Astrocyte of the hippocampus (primary cell): Measurements from ENCODE around the gene PLEKHJ1.

Source experiments
- DNase-seq: peaks from one replicate; pipeline ENCODE4 v3.0.0; 2011; ENCODE audit warnings: low read depth, low spot score

Gene PLEKHJ1

DNA sequence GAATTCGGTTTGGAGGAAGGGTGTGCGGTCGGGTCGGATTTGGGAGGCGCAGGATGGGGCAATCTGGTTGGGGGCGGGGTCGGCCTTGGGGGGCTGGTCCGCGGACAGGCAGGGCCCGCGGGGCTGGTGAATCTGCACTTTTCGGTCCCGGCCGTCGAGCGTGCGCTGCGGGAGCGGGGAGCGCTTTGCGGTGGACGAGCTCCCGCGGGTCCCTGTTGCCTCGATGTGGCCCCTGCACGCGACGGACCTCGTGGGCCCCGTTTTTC lies 34.0 kb upstream of the PLEKHJ1 start:
- peak; percentile 43 for DNase-seq

DNA sequence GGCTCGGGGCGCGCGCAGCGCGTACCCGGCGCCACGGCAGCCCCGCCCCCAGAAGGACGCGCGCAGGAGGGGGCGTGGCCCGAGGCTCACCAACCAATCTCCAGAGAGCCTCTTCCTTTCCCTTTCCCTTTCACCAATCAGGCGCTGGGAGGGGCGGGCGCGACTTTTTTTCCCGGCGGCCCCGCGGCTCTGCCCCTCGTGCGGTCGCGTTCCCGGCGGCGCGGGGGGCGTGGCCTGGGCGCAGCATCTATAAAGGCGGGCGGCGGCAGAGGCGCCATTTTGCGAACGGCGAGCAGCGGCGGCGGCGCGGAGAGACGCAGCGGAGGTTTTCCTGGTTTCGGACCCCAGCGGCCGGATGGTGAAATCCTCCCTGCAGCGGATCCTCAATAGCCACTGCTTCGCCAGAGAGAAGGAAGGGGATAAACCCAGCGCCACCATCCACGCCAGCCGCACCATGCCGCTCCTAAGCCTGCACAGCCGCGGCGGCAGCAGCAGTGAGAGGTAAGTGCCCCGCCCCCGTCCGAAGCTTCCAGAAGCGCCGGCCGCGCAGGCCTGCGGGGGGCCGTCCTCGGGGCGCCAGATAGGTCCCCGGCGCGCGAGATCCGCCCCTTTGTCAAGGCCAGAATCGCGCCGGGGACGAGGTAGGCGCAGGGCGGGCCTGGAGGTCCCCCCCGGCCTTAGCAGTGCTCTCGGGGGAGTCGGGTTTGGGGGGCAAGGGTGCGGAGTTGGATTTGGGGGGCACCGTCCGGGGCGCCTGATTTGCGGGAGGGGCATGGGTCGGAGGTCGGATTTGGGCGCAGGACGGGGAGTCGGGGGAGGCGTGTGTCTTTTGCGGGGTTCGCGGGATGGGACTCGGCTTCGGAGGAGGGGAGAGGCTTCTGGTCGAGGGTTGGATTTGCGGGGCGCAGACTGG lies 33.4 kb upstream of the PLEKHJ1 start:
- peak; percentile 99 for DNase-seq

DNA sequence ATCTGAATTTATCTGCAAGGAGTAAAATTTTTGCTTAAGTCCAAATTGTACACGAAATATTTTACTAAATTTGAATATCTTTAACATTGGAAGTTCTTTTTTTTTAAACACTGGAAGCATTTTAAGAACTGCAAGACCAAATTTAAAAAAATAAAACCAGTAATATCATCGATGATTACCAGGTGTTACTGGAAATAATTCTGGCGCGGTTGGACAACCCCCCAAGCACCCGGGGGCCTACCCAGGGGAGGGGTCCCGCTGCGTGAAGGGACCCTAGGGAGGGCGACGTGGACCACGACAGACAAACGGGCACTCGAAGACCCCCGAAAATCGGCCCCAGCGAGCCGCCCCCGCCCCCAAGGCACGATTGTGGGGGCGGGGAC lies 32.7 kb upstream of the PLEKHJ1 start:
- no peak for DNase-seq

DNA sequence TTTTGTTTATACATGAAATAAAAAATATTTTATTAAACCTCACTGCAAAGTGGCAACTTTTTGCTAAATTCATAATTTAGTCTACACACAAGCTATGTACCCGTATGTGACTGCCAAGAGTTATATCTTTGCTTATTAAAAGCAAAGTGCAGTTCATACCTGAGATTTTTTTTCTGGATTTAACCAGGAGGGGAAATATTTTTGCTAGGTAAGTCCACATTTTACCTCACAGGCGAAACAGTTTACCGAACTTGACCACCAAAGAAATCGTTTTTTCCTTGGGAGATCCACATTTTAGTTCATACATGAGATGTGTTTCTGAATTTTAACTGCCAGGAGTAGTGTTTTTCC lies 32.3 kb upstream of the PLEKHJ1 start:
- no peak for DNase-seq

DNA sequence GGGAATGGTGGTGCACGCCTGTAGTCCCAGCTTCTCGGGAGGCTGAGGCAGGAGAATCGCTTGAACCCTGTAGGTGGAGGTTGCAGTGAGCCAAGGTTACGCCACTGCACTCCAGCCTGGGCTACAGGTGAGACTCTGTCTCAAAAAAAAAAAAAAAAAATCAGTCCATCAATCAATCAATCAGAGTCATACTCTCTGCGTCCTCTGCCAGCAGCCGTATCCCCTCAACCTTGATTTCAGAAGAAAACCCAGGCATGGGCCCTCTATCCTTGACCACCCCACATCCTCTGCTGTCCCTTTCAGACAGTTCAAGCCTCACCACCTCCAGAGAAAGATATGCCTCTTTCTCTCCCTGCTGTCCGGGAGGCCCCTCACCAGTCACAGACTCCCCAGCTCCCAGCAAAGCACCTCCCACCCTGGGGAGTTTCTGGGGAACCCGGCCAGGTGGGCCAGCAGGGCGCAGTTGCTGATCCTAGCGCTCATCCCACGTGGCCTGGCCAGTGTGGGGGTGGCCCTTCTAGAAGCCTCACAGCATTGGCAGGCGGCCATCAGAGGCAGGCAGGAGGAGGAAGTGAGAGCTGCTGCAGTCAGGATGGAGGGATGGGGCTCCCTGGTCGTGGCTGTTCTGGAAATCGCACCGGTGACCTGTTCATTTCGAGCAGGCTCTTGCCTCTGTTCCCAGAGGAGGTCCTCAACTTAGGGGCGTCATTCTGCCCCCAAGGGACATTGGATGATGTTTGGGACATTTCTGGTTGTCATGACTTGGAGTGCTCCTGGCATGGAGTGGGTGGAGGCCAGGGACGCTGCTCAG lies 30.3 kb upstream of the PLEKHJ1 start:
- DNase-seq: peak; percentile 75

DNA sequence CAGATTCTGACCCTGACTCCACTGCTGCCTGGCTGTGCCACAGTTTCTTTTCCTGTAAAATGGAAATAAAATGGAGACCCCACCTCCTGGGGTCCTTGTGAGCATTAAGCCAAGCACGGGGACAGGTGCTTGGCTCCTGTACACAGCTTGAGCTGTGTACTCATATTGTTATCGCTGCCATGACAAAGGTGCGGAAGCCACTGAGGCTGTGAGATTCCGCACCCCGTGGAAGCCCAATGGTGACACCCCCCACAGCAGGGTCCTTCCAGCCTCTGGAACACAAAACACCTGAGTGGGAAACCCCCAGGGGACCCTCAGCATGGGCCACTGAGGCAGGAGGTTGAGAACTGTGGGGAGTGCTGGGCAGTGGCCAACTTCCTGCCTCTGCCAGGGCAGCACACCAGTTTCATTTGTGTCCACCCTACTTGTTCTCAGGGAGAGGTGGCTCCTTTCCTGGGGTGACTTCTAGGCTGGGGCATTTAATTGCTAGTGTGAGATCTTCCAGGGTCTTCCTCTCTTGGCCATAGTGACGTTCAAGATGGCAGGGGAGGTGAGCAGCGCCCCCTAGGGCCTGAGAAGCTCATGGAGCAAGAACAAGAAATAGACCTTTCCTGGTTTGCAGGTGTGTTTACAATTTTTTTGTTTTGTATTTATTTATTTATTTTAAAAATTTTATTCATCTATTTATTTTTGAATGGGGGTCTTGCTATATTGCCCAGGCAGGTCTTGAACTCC lies 25.5 kb upstream of the PLEKHJ1 start:
- DNase-seq: peak; percentile 39

DNA sequence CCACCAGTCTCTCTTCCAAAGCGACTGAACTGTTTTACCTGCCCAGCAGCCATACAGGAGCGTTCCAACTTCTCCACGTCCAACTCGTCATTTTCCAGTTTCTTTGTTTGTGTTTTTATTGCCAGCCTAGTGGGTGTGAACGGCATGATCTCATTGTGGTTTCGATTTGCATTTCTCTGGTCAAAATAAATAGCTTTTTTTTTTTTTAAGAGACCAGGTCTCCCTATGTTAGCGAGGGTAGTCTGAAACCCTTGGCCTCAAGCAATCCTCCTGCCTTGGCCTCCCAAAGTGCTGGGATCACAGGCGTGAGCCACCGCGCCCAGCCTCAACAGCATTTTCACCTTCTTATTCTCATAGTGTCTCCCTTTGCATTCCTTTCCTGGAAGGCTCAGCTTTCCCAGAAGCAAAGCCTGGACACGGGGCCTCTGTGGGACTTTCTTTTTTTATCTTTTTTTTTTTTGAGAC lies 24.2 kb upstream of the PLEKHJ1 start:
- peak; percentile 80 for DNase-seq

DNA sequence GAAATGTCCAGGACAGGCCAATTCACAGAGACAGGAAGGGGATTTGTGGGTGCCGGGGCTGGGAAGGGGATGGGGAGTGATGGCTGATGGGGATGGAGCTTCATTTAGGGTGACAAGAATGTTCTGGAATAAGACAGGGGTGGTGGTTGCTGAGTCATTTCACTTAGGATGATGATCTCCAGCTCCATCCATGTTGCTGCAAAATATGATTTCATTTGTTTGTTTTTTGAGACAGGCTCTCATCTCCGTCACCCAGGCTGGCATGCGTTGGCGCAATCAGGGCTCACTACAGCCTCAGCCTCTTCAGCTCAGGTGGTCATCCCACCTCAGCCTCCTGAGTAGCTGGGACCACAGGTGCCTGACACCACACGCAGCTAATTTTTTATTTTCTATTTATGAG lies 23.2 kb upstream of the PLEKHJ1 start:
- no peak for DNase-seq

DNA sequence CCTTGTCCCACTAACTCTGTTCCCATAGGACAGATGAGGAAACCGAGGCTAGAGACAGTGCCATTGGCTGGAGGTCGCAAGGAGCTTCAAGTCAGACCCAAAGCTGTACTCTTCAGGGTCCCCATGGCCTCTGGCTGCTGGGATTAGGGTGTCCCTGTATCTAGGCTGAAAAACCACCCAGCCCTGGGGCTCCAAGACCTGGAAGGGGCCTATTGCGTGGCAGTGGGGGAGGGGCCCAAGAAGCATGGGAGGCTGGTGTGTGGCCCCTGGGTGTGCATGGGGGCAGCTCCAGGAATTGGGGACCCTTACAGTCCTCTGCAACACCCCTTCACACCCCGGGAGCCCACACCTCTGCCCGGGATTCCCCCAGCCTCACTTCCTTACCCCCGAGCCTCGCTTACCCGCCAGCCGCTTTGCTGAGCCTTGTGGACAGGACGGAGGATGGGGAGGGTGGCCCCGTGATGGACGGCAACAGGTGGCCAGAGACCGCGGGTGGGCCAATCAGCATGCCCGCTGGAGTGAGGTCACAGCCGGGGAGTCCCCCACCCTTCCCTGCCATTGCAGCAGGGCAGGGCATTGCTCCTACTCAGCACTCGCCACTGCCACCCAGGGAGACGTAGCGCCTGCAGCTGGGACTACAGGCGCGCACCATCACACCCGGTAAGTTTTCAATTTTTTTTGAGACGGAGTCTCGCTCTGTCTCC lies 20.0 kb upstream of the PLEKHJ1 start, which contains the start of gene JSRP1:
Gene JSRP1, minus strand, starts transcription at position 436 of the 704 bp plus-strand sequence. CDS start 1,103 bp downstream, outside the sequence.
- DNase-seq: no peak

DNA sequence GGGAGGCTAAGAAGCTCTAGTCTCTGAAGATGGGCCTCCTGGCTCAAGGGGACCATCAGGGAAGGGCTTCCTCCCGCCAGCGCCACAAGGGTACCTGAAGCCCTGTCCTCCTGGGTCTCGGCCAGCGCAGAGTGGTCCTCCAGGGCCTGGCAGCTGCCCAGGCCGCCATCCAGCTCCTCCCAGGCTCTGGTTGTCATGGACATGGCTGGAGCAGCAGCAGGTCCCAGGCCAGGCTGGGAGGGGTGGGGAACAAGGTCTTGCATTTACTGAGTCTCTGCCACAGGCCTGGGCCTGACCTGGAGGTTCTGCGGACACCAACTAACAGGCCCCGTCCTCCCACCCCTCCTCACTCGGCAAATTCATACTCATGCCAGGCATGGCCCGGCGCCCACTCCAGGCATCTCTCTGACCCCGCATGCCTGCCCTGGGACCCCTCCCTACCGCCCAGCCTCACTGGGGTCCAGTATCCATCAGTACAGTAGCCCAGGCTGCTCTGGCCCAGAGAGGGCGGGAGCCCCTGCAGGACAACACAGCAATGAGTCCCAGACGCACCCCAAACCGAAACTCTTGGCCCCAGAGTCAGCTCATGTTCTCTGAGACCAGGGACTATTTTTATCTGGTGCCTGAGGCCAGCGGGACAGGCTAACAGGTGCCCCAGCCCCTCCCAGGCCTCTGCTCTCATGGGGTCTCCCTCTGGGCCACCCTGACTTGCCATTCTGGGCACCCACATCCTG lies 19.1 kb upstream of the PLEKHJ1 start:
- no peak for DNase-seq

DNA sequence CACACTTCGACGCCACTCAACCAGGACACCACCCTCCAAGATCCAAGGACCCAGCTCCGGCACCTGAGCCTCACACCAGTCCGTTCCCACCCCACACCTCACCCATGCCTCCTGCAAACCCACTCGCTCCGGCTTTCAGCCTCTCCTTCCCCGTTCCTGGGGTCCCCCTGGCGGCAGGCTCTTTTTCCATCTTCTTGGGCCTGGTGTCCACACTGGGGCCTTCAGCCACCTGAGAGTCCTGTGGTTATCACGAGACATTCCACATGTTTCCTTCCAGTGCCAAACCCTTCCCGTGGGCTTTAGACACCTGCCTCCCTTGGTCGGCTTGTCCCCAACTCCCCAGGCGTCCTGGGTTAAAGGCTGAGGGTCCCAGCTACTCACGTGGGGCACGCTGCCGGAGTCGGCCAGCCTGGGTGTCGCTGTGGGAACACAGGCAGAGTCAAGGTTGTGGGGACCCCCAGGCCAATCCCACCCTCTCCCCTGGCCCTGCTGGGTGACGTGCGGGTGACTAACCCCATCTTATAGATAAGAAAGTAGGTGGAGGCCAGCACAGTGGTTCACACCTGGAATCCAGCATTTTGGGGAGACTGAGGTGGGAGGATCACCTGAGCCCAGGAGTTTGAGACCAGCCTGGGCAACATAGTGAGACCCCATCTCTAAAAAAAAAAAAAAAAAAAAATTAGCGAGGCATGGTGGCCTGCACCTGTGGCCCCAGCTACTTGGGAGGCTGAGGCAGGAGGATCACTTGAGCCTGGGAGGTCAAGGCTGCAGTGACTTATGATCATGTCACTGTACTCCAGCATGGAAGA lies 18.1 kb upstream of the PLEKHJ1 start:
- peak; percentile 78 for DNase-seq

DNA sequence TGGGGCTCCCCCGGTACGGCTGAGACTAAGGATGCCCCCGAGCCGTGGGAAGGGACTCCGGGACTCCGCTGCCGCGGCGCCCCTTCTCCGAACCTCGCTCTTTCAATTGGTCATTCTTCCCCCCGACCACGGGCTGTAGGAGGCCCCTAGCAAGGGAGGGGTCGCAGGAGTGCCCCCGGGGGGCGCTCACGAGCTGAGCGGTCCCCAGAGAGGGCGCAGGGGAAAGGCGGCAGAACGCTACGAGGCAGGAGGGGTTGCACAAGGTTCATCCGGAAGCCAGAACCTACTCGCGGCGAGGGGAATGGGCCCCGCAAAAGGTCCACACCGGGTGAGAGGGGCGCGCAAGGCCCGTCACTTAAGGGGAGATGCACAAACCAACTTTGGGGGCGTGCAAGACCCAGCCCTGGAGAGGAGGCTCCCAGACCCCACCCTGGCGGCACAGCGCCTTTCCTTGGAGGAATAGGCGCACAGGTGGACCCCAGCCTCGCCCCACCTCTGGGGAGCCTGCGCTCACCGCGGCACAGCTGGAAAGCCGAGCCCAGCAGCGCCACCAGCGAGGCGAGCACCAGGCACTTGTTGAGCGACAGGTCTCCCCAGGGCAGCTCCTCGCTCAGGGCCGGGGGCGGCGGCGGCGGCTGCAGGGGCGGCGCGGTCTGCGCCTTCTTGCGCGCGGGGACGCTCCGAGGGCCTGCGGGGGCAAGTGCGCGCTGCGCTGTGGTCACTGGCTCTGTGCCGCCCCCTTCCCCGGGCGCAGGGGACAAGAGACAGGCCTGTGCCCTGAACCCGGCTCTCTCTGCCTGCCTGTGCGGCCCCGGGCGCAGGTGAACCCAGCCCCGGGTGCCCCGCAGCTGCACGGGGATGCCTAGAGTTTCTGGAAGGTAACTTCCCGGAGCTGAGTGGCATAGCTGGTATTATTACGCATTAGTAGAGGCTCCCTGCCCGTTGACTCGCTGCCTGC lies 17.3 kb upstream of the PLEKHJ1 start:
- DNase-seq: peak; percentile 32

DNA sequence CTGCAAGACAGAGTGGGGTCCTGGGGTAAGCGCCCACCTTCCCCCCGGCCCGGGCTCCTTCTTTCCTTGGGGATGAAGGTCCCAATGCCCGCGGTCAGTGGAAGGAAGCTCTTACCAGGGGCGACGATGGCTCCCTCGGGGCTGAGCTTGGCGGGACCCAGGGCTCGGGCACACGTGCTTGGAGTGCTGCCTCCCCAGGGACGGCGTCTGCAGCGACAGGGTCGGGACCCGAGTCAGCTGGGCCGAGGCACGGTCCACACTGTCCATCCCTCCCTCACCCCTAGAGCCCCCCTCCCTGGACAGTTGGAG lies 16.6 kb upstream of the PLEKHJ1 start:
- DNase-seq: no peak

DNA sequence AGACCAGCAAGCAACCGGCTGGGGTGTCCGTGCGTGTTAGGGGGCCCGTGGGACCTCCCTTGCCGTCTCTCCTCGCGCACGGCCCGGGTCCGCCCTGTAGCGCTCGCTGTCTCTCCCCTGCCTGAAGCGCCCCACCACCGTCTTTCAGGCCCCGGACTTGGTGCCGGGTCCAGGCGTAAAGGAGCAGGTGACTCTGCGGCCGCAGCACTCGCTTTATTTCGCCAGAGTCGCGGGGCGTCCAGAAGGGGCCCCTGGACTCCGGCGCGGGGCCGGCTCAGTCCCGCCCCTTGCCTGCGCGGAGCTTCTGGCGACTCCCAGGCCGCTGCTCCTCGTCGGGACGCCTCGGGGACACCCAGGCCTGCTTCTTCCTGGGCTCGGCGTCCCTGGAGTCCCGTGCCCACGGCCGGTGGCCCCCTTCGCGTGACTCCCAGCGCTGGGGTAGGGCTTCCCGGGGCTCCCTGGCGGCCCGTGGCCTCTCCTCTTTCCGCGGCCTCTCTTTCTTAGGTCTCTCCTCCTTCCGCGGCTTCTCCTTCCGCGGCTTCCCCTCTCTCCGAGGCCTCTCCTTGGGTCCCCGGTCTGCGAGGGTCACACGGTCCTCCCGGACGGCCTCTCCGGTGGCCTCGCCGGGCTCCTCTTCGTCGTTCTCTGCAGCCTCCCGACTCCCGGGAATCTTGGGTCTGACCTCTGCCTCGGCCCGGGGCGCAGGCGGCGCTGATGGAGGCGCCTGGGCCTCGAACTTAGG lies 16.1 kb upstream of the PLEKHJ1 start:
- DNase-seq: no peak

DNA sequence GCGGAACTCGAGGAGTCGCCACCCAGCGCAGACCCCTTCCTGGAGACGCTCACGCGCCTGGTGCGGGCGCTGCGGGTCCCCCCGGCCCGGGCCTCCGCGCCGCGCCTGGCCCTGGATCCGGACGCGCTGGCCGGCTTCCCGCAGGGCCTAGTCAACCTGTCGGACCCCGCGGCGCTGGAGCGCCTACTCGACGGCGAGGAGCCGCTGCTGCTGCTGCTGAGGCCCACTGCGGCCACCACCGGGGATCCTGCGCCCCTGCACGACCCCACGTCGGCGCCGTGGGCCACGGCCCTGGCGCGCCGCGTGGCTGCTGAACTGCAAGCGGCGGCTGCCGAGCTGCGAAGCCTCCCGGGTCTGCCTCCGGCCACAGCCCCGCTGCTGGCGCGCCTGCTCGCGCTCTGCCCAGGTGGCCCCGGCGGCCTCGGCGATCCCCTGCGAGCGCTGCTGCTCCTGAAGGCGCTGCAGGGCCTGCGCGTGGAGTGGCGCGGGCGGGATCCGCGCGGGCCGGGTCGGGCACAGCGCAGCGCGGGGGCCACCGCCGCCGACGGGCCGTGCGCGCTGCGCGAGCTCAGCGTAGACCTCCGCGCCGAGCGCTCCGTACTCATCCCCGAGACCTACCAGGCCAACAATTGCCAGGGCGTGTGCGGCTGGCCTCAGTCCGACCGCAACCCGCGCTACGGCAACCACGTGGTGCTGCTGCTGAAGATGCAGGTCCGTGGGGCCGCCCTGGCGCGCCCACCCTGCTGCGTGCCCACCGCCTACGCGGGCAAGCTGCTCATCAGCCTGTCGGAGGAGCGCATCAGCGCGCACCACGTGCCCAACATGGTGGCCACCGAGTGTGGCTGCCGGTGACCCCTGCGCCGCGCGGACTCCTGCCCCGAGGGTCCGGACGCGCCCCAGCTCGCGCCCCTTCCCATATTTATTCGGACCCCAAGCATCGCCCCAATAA lies 15.3 kb upstream of the PLEKHJ1 start:
- DNase-seq: peak; percentile 54

DNA sequence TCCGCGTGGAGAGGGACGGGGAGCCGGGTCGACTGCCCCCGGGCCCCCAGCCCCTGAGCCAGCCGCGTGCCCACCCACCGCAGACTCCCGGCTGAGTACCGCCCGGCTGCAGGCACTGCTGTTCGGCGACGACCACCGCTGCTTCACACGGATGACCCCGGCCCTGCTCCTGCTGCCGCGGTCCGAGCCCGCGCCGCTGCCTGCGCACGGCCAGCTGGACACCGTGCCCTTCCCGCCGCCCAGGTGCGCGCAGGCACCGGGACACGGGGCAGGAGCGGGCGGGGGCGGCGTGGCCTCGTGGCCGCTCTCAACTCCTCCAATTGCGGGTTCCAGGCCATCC lies 14.6 kb upstream of the PLEKHJ1 start:
- DNase-seq: peak; percentile 19
